Measurements from ENCODE around the gene ANKRD39. TPM values are rescaled to one million over a fixed set of nuclear protein-coding genes. Genes with fewer than 3 reads are reported as not detected.

ANKRD39 gene
- total RNA-seq, 1 donor: 4.7 TPM

- no peak for DNase-seq (ENCODE audit: low read depth)
- no peak overlapping the region for H3K4me3 ChIP-seq (ENCODE audit: low read depth, low read length)
- TF ChIP-seq CTCF (IDR thresholded peaks at IDR 0.05; ENCODE audit: insufficient read depth, low read depth, low read length): no peak
These were observed 15.9 kb downstream of the ANKRD39 start for GRCh38 chr2:96841701-96842495.

GRCh38 chr2:96839875-96840850, 17.7 kb downstream of the ANKRD39 start:
- no peak for DNase-seq (ENCODE audit: low read depth)
- TF ChIP-seq CTCF (IDR thresholded peaks at IDR 0.05; ENCODE audit: insufficient read depth, low read depth, low read length): no peak
- H3K4me3 ChIP-seq (ENCODE audit: low read depth, low read length): no peak overlapping the region

- no peak for DNase-seq (ENCODE audit: low read depth)
- TF ChIP-seq CTCF (IDR thresholded peaks at IDR 0.05; ENCODE audit: insufficient read depth, low read depth, low read length): no peak
- no peak overlapping the region for H3K4me3 ChIP-seq (ENCODE audit: low read depth, low read length)
These were observed 18.4 kb downstream of the ANKRD39 start for GRCh38 chr2:96839293-96839874.

GRCh38 chr2:96838345-96839292, 19.2 kb downstream of the ANKRD39 start:
- no peak for TF ChIP-seq CTCF (IDR thresholded peaks at IDR 0.05; ENCODE audit: insufficient read depth, low read depth, low read length)
- no peak for DNase-seq (ENCODE audit: low read depth)
- no peak overlapping the region for H3K4me3 ChIP-seq (ENCODE audit: low read depth, low read length)

GRCh38 chr2:96837575-96837974, 20.2 kb downstream of the ANKRD39 start:
- TF ChIP-seq CTCF (IDR thresholded peaks at IDR 0.05; ENCODE audit: insufficient read depth, low read depth, low read length): no peak
- no peak for DNase-seq (ENCODE audit: low read depth)
- H3K4me3 ChIP-seq (ENCODE audit: low read depth, low read length): no peak overlapping the region

- H3K4me3 ChIP-seq (ENCODE audit: low read depth, low read length): no peak overlapping the region
- no peak for TF ChIP-seq CTCF (IDR thresholded peaks at IDR 0.05; ENCODE audit: insufficient read depth, low read depth, low read length)
- DNase-seq (ENCODE audit: low read depth): no peak
These were observed 22.0 kb downstream of the ANKRD39 start for GRCh38 chr2:96835830-96836229.
